Measurements from ENCODE around the gene NEB.

GRCh38 chr2:151525821-151526373 is 208.4 kb downstream of the NEB start:
- TF ChIP-seq CTCF (IDR thresholded peaks at IDR 0.05 in 8 of 11, conservative IDR thresholded peaks at IDR 0.05 in 3 of 11): no peak
- no peak for TF ChIP-seq POLR2A (IDR thresholded peaks at IDR 0.05)

All from spleen (tissue), 7 donors.